ENCODE data around the gene TDRD10.

Gene TDRD10

DNA sequence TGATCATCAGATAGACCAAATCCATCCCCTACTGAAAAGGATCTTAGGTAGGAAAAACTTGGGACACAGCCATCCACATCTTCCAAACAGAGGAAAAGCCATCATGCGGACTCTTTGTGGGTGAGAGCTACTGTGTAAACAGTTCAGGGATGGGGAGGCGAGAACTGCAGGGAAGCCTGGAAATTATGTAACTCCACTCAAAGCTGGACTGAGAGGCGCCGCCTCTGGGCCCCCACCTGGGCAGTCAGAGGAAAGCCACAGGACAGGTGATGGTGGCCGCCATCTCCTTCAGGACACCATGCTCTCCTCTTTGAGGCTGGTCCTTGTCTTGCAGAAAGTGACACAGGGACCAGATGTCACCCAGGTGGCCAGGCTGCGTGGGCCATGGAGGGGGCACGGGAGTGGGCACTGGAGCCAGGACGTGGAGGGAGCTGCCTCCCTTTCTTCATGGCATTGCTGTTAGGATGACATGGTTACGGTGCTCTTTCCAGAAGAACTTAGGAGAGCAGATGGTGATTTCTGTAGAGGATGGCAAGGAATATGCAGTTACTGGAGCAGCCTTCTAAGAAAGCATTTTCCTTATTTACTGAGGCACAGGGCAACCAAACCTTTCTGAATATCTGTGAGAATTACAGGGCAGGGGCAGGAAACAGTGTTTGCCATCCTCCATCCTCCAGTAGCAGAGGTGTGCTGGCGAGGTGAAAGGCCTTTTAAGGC, 32.0 kb upstream of the TDRD10 start:
- TF ChIP-seq TAF1 (IDR thresholded peaks at IDR 0.05; ENCODE audit: borderline replicate concordance, insufficient read depth, low read length) (no peak), SIN3A (IDR thresholded peaks at IDR 0.05; ENCODE audit: borderline replicate concordance, insufficient read depth, low read length) (no peak), FOXP2 (optimal IDR thresholded peaks at IDR 0.05; ENCODE audit: borderline replicate concordance, extremely low read depth, extremely low read length, insufficient read depth) (no peak), POLR2AphosphoS5 (IDR thresholded peaks at IDR 0.05; ENCODE audit: low read depth, low read length) (no peak)
- TF ChIP-seq, protein P1, sequence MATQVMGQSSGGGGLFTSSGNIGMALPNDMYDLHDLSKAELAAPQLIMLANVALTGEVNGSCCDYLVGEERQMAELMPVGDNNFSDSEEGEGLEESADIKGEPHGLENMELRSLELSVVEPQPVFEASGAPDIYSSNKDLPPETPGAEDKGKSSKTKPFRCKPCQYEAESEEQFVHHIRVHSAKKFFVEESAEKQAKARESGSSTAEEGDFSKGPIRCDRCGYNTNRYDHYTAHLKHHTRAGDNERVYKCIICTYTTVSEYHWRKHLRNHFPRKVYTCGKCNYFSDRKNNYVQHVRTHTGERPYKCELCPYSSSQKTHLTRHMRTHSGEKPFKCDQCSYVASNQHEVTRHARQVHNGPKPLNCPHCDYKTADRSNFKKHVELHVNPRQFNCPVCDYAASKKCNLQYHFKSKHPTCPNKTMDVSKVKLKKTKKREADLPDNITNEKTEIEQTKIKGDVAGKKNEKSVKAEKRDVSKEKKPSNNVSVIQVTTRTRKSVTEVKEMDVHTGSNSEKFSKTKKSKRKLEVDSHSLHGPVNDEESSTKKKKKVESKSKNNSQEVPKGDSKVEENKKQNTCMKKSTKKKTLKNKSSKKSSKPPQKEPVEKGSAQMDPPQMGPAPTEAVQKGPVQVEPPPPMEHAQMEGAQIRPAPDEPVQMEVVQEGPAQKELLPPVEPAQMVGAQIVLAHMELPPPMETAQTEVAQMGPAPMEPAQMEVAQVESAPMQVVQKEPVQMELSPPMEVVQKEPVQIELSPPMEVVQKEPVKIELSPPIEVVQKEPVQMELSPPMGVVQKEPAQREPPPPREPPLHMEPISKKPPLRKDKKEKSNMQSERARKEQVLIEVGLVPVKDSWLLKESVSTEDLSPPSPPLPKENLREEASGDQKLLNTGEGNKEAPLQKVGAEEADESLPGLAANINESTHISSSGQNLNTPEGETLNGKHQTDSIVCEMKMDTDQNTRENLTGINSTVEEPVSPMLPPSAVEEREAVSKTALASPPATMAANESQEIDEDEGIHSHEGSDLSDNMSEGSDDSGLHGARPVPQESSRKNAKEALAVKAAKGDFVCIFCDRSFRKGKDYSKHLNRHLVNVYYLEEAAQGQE (IDR thresholded peaks at IDR 0.05; ENCODE audit: insufficient read depth in 1 of 2, low read depth in 2 of 2, low read length in 2 of 2), result no peak

DNA sequence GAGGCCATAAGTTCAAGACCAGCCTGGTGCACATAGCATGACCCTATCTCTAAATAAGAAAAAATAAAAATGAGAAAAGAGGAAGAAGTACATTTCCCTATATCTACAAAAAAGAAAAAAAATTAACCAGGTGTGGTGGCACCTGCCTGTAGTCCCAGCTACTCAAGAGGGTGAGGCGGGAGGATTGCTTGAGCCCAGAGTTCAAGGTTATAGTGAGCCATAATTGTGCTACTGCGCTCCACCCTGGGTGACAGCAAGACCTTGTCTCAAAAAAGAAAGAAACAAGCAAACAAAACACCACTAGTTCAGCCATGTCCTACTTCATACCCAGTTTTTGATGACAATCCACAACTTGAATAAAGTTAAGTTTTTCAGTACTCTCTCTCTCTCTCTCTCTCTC, 30.7 kb upstream of the TDRD10 start:
- TF ChIP-seq FOXP2 (optimal IDR thresholded peaks at IDR 0.05; ENCODE audit: borderline replicate concordance, extremely low read depth, extremely low read length, insufficient read depth) (no peak), POLR2AphosphoS5 (IDR thresholded peaks at IDR 0.05; ENCODE audit: low read depth, low read length) (no peak), TAF1 (IDR thresholded peaks at IDR 0.05; ENCODE audit: borderline replicate concordance, insufficient read depth, low read length) (no peak), SIN3A (IDR thresholded peaks at IDR 0.05; ENCODE audit: borderline replicate concordance, insufficient read depth, low read length) (no peak)
- TF ChIP-seq, protein P1 (IDR thresholded peaks at IDR 0.05; ENCODE audit: insufficient read depth in 1 of 2, low read depth in 2 of 2, low read length in 2 of 2), result no peak

DNA sequence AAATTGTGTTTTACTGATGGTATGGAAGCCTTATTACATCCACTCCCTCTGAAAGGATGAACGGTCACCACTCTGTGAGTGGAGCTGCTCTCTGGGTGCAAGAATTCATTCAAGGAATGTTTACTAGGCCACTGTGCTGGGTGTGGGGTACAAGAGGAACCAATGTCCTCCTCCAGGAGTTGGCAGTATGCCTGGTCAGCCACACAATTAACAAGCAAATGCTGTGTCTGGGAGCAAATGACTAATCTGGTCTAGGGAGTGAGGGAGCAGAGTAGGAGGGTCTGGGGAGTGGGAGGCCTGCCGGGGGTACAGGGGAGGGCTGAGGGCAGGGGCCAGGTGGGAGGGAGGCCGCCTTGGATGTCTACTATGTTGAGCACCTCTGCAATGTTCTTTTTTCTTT, 27.2 kb upstream of the TDRD10 start:
- TF ChIP-seq SIN3A (IDR thresholded peaks at IDR 0.05; ENCODE audit: borderline replicate concordance, insufficient read depth, low read length), result no peak

DNA sequence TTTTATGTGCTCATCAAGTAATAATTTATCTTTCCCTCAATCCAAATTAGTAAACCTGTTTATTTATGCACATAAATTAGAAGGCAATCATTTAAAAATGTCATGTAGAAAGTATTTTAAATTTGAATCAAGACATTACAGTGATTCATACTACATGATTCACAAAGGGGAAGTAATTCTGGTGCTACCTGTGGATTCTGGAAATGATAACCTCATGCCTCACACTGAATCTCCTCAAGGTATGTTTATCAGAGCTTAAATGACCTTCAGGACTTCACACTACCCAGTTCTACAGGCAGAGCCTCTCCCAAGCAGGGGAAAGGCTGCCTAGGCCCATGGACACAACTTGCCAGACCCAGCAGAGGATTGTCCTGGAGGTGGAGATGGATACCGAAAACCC, 25.2 kb upstream of the TDRD10 start:
- no peak for TF ChIP-seq TAF1 (IDR thresholded peaks at IDR 0.05; ENCODE audit: borderline replicate concordance, insufficient read depth, low read length)

DNA sequence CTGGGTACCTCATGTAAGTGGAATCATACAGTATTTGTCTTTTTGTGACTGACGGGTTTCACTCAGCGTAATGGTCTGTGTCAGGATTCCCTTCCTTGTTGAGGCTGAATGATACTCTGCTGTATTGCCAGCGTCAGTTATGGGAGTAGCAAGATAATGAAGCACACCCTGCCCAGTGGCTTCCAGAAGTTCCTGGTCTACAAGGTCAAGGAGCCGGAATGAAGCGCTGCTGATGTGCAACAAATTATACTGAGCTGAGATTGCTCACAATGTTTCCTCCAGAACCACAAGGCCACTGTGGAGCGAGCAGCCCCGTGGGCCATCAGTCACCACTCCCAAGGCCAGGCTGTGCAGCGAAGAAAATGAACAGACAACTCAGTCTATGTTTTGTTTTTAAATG, 24.0 kb upstream of the TDRD10 start:
- TF ChIP-seq POLR2AphosphoS5 (IDR thresholded peaks at IDR 0.05; ENCODE audit: low read depth, low read length) (no peak), TAF1 (IDR thresholded peaks at IDR 0.05; ENCODE audit: borderline replicate concordance, insufficient read depth, low read length) (no peak), SIN3A (IDR thresholded peaks at IDR 0.05; ENCODE audit: borderline replicate concordance, insufficient read depth, low read length) (no peak), FOXP2 (optimal IDR thresholded peaks at IDR 0.05; ENCODE audit: borderline replicate concordance, extremely low read depth, extremely low read length, insufficient read depth) (no peak)
- TF ChIP-seq, protein P1 (IDR thresholded peaks at IDR 0.05; ENCODE audit: insufficient read depth in 1 of 2, low read depth in 2 of 2, low read length in 2 of 2), result no peak

DNA sequence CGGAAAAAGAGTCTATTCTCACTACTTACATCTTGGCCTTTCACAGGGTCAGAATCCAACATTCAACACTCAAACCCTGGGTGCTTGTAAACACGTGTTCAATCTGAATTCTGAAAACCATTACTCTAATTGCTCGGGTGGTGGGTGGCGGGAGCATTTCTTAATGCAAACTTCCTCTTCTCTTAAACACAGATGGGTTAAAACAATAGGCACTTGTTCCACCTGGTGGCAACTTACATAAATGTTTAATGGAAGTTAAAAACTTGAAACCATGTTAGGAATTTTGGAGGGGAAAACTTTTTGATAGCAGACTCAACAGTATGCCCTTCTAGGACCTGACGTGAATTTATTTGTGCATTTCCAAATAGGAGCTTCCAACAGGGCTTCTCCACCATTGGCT, 23.4 kb upstream of the TDRD10 start:
- TF ChIP-seq SIN3A (IDR thresholded peaks at IDR 0.05; ENCODE audit: borderline replicate concordance, insufficient read depth, low read length), result no peak
- TF ChIP-seq TAF1 (IDR thresholded peaks at IDR 0.05; ENCODE audit: borderline replicate concordance, insufficient read depth, low read length), result no peak
- no peak for TF ChIP-seq FOXP2 (optimal IDR thresholded peaks at IDR 0.05; ENCODE audit: borderline replicate concordance, extremely low read depth, extremely low read length, insufficient read depth)
- TF ChIP-seq POLR2AphosphoS5 (IDR thresholded peaks at IDR 0.05; ENCODE audit: low read depth, low read length), result no peak
- TF ChIP-seq, protein P1 (IDR thresholded peaks at IDR 0.05; ENCODE audit: insufficient read depth in 1 of 2, low read depth in 2 of 2, low read length in 2 of 2), result no peak
